ENCODE data around the gene CELF2.

DNA sequence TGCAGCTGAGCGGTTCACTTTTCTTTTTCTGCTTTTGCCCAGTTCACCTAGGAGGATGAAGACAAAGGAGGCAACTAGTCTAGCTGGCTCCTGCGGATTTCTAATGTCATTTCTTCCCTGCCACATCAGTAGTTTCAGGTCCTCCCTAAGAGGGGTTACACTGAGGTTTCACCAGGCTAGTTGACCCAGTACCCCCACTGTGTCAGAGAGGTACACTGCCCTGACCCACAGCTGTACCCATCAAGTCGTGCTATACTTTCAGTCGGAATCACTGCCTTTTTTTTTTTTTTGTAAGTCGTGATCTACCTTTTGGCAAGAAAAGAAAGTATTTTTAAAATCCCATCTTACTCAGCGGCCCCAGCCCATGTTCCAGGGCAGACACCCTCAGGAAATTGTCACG, 243.5 kb downstream of the CELF2 start:
- TF ChIP-seq, protein P1, sequence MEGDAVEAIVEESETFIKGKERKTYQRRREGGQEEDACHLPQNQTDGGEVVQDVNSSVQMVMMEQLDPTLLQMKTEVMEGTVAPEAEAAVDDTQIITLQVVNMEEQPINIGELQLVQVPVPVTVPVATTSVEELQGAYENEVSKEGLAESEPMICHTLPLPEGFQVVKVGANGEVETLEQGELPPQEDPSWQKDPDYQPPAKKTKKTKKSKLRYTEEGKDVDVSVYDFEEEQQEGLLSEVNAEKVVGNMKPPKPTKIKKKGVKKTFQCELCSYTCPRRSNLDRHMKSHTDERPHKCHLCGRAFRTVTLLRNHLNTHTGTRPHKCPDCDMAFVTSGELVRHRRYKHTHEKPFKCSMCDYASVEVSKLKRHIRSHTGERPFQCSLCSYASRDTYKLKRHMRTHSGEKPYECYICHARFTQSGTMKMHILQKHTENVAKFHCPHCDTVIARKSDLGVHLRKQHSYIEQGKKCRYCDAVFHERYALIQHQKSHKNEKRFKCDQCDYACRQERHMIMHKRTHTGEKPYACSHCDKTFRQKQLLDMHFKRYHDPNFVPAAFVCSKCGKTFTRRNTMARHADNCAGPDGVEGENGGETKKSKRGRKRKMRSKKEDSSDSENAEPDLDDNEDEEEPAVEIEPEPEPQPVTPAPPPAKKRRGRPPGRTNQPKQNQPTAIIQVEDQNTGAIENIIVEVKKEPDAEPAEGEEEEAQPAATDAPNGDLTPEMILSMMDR (IDR thresholded peaks at IDR 0.05 in 8 of 11, conservative IDR thresholded peaks at IDR 0.05 in 3 of 11) = no peak
- TF ChIP-seq POLR2A (IDR thresholded peaks at IDR 0.05) = no peak
- TF ChIP-seq POLR2AphosphoS5 (IDR thresholded peaks at IDR 0.05) = no peak

Measured in spleen (tissue), 7 donors.